Measurements from ENCODE around the gene CIP2A. TPM values are rescaled to one million over a fixed set of nuclear protein-coding genes. Genes with fewer than 3 reads are reported as not detected.

The CIP2A gene
- total RNA-seq, 4 donors from 2014 or later, result 2.7 to 5.7 (median 5.3) TPM

DNA sequence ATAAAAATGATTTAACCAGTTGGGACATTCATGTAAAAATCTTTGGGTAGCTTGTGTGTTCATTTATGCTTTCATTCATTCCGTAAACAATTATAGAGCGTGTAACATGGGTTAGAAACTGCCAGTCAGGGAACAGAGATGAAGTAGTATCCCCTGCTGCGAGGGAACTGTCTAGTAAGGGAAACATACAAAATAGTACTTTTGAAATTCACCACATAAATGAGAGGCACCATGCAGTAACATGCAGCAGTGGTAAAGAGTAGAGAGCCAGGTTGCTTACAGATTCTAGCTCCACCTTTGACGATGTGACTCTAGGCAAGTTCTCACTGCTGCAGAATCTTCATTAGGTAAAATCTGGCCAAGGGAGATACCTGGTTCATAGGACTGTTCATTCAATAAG is 1.2 kb upstream of the CIP2A start:
- no peak overlapping the region for H3K27ac ChIP-seq
- 17 to 18% methylated on average over 4 of the region's 4 CpGs for WGBS, 2 donors
- no peaks in the 10 kb centered on the region for H3K9me3 ChIP-seq
- H3K27me3 ChIP-seq, result no peaks in the 10 kb centered on the region
- DNase-seq (ENCODE audit: low spot score in 2 of 2), result no peak
- H3K4me3 ChIP-seq, result peak overlapping the region; percentile 54 to 87 (median 73)
- TF ChIP-seq POLR2A (IDR thresholded peaks at IDR 0.05), result no peak
- no peaks in the 10 kb centered on the region for H3K36me3 ChIP-seq
- peaks cover 0 to 30% (median 5%) of the 10 kb centered on the region in 4 donors for H3K4me1 ChIP-seq

DNA sequence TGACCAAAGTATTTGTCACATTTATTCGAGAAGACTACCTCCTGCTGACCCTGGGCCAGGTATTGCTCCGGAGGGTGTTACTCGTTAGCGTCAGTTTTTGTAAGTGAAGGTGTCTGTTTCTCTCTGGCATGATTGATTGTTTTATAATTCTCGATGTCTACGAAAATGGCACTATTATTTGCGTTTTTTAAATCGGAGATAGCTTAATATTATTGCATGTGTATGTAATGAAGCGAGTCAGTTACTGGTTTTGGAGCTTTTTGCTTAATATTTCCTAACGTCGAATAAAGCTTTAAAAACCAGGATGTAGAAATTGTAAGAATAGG is 723 bp upstream of the CIP2A start:
- Histone ChIP-seq H3K27me3 (no peaks in the 10 kb centered on the region), H3K27ac (peak overlapping the region; percentile 92 to 98 (median 94)), H3K36me3 (no peaks in the 10 kb centered on the region), H3K4me3 (peak overlapping the region; percentile 54 to 87 (median 73)), H3K9me3 (no peaks in the 10 kb centered on the region), H3K4me1 (peaks cover 0 to 30% (median 5%) of the 10 kb centered on the region in 4 donors)
- WGBS, 2 donors, result 1% methylated on average over 11 of the region's 11 CpGs
- no peak for DNase-seq (ENCODE audit: low spot score in 2 of 2)
- TF ChIP-seq EP300 (IDR thresholded peaks at IDR 0.05) (no peak), CTCF (IDR thresholded peaks at IDR 0.05) (peak in 1 of 5 experiments; percentile 4)

DNA sequence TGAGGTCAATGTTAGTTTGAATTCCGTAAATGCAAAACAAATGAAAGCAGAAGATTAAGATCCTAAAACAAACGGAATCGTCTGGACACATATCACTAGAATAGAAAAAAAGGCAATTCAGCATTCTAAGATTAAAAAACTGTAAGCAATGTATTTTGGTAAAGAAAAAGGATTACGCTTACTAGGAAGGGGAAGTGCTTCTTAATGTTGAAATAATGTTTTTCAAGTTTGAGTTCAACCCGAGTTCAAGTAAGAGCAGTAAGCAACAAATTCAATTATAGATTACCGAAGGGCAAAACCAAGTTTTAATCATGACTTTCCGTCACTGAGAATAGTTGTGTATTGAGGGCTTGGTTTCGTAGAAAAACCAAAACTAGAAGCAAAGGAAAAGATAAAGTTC is 637 bp downstream of the CIP2A start:
- Histone ChIP-seq H3K9me3 (no peaks in the 10 kb centered on the region), H3K4me1 (peaks cover 0 to 30% (median 5%) of the 10 kb centered on the region in 4 donors), H3K36me3 (no peaks in the 10 kb centered on the region), H3K27ac (peak overlapping the region in 3 of 4 donors; percentile 92 to 98 (median 97)), H3K27me3 (no peaks in the 10 kb centered on the region), H3K4me3 (peak overlapping the region; percentile 54 to 87 (median 73))
- TF ChIP-seq CTCF (IDR thresholded peaks at IDR 0.05), result no peak
- no peak for TF ChIP-seq EP300 (IDR thresholded peaks at IDR 0.05)
- no peak for TF ChIP-seq POLR2A (IDR thresholded peaks at IDR 0.05)
- WGBS, 2 donors, result 1 to 2% methylated on average over 8 of the region's 8 CpGs
- DNase-seq (ENCODE audit: low spot score in 2 of 2), result no peak

DNA sequence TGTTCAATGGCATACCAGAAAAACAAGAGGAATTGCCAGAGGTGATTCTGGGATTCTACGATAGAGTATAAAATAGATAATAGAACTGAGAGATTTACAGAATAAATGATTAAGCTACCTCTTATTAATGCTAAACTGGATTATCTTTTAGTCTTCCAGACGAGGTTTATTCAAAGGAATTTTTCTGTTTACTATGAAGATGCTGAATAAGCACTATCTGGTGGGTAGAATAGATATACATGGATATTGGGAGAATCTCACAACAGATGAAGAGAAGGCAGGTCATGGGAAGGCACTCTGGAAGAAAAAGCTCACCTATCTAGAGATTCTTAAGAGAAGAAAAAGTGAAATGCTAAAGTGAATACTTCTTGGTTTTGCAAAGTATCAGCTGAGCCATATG is 11.2 kb downstream of the CIP2A start:
- 87 to 94% methylated on average over 2 of the region's 2 CpGs for WGBS, 2 donors
- no peak overlapping the region for H3K4me3 ChIP-seq

GRCh38 chr3:108569336-108569735 is 19.9 kb downstream of the CIP2A start:
- 98 to 99% methylated on average over 4 of the region's 4 CpGs for WGBS, 2 donors

More for the DNA sequence above, 11.2 kb downstream of the CIP2A start:
- peaks cover 0 to 18% (median 0%) of the 10 kb centered on the region in 3 donors for H3K36me3 ChIP-seq
- H3K27ac ChIP-seq, result no peak overlapping the region
- DNase-seq (ENCODE audit: low spot score in 2 of 2), result no peak
- no peaks in the 10 kb centered on the region for H3K27me3 ChIP-seq
- no peaks in the 10 kb centered on the region for H3K9me3 ChIP-seq
- TF ChIP-seq POLR2A (IDR thresholded peaks at IDR 0.05) (no peak), CTCF (IDR thresholded peaks at IDR 0.05) (no peak), EP300 (IDR thresholded peaks at IDR 0.05) (no peak)
- H3K4me1 ChIP-seq, result no peaks in the 10 kb centered on the region

More at GRCh38 chr3:108569336-108569735, 19.9 kb downstream of the CIP2A start:
- Histone ChIP-seq H3K27ac (no peak overlapping the region), H3K9me3 (no peaks in the 10 kb centered on the region), H3K36me3 (peaks cover 0 to 6% (median 0%) of the 10 kb centered on the region in 3 donors), H3K4me3 (no peak overlapping the region), H3K4me1 (no peaks in the 10 kb centered on the region), H3K27me3 (no peaks in the 10 kb centered on the region)
- no peak for TF ChIP-seq POLR2A (IDR thresholded peaks at IDR 0.05)
- no peak for TF ChIP-seq EP300 (IDR thresholded peaks at IDR 0.05)
- no peak for TF ChIP-seq CTCF (IDR thresholded peaks at IDR 0.05)
- no peak for DNase-seq (ENCODE audit: low spot score in 2 of 2)
